Middle frontal gyrus (tissue), 1 donor: ENCODE data around the gene MED10.
A peak's percentile ranks its signal among the peaks of the same experiment; 100 is the strongest.

Experiments used
- DNase-seq: peaks from one replicate; pipeline ENCODE4 v3.0.0-alpha.2; 2015; ENCODE audit warnings: low spot score; ENCODE audit errors: extremely low spot score

MED10 gene

GRCh38 chr5:6377905-6378765, at the start of gene MED10:
TSS of gene MED10 (minus strand) at chr5:6378547. CDS start at chr5:6378483, 64 bp downstream.
- DNase-seq: peak; percentile 87

- DNase-seq: no peak
Measured at GRCh38 chr5:6427694-6428093, 49.3 kb upstream of the MED10 start.

GRCh38 chr5:6424700-6425099, 46.4 kb upstream of the MED10 start:
- no peak for DNase-seq

GRCh38 chr5:6424110-6424659, 45.8 kb upstream of the MED10 start:
- DNase-seq: no peak

GRCh38 chr5:6423327-6424109, 45.2 kb upstream of the MED10 start:
- no peak for DNase-seq

GRCh38 chr5:6419340-6419852, 41.0 kb upstream of the MED10 start:
- no peak for DNase-seq

- DNase-seq: no peak
Measured at GRCh38 chr5:6418679-6419276, 40.4 kb upstream of the MED10 start.

GRCh38 chr5:6417657-6418056, 39.3 kb upstream of the MED10 start:
- DNase-seq: no peak

GRCh38 chr5:6412811-6413210, 34.5 kb upstream of the MED10 start:
- DNase-seq: no peak

- DNase-seq: no peak
Measured at GRCh38 chr5:6411141-6411540, 32.8 kb upstream of the MED10 start.

GRCh38 chr5:6410421-6410820, 32.1 kb upstream of the MED10 start:
- DNase-seq: peak; percentile 31

GRCh38 chr5:6408627-6409446, 30.5 kb upstream of the MED10 start:
- DNase-seq: no peak

- DNase-seq: no peak
Measured at GRCh38 chr5:6408260-6408596, 29.9 kb upstream of the MED10 start.

- no peak for DNase-seq
Measured at GRCh38 chr5:6407558-6408259, 29.4 kb upstream of the MED10 start.

- no peak for DNase-seq
Measured at GRCh38 chr5:6405591-6405990, 27.2 kb upstream of the MED10 start.

GRCh38 chr5:6404129-6404528, 25.8 kb upstream of the MED10 start:
- DNase-seq: no peak

- DNase-seq: no peak
Measured at GRCh38 chr5:6403416-6403815, 25.1 kb upstream of the MED10 start.

GRCh38 chr5:6402939-6403338, 24.6 kb upstream of the MED10 start:
- no peak for DNase-seq

GRCh38 chr5:6401410-6401809, 23.1 kb upstream of the MED10 start:
- DNase-seq: no peak
